ENCODE data around the gene CMYA5. TPM values are rescaled to one million over a fixed set of nuclear protein-coding genes. Genes with fewer than 3 reads are reported as not detected.

CMYA5 gene
- total and polyA plus RNA-seq, 2 donors (not counting 3 experiments of a cell fraction or from before 2014, with no cell fraction given), result 0.04 to 0.20 TPM

DNA sequence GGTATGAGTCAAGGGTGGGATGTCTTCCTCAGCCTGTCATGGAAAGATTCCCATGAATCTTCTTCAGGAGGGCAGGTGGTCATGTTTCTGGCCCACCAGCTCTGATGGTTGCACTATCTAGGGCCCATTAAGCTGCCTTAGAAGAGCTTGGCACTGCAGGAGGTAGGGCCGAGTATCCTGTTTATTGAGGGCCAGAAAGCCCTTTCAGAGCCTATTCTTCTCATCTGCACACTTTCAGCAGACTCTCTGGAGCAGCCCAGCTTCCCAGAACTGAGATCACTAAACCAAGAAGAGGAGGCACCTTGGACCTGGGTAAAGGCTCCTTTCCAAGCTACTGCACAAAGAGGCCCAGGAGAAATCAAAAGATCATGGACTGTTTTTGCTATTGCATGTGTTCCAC, 154.9 kb downstream of the CMYA5 start:
- POLR2A ChIA-PET, result no interaction called here
- FAIRE-seq, result no peak

More for the DNA sequence above, 154.9 kb downstream of the CMYA5 start:
- Histone ChIP-seq H3K4me1 (ENCODE audit: control insufficient read depth, extremely low read depth, insufficient read depth, low read length) (no peaks in the 10 kb centered on the region), H4K20me1 (replicated peaks; ENCODE audit: control insufficient read depth, extremely low read depth, insufficient read depth, low read length) (no peaks in the 10 kb centered on the region), H3K27ac (ENCODE audit: insufficient read depth, low read depth, low read length) (no peak overlapping the region), H2AFZ (ENCODE audit: low read depth, low read length) (no peak overlapping the region), H3K4me3 (replicated peaks in 1 of 3; ENCODE audit: insufficient read depth in 1 of 3, low read depth in 1 of 3, low read length in 3 of 3) (no peak overlapping the region), H3K27me3 (ENCODE audit: control insufficient read depth in 2 of 2, insufficient read depth in 2 of 2, low read length in 2 of 2) (no peaks in the 10 kb centered on the region), H3K9ac (replicated peaks; ENCODE audit: extremely low read depth, insufficient read depth, low read length) (no peak overlapping the region), H3K36me3 (ENCODE audit: control insufficient read depth in 2 of 2, extremely low read depth in 1 of 2, insufficient read depth in 2 of 2, low read length in 2 of 2) (no peaks in the 10 kb centered on the region), H3K79me2 (ENCODE audit: control insufficient read depth, insufficient read depth, low read length) (no peaks in the 10 kb centered on the region), H3K4me2 (ENCODE audit: insufficient read depth, low read length) (no peak overlapping the region), H3K9me1 (replicated peaks; ENCODE audit: control insufficient read depth, extremely low read depth, insufficient read depth, low read length) (no peaks in the 10 kb centered on the region), H3K9me3 (replicated peaks; ENCODE audit: control insufficient read depth, insufficient read depth, low read length) (no peaks in the 10 kb centered on the region)
- dilution Hi-C loops (cut with MboI; ENCODE audit: extremely low pct_ligation_motif_present, low sequenced_read_pairs) (no loop called here), intact Hi-C loops (cut with micrococcal nuclease) (no loop called here)
- CTCF ChIA-PET, result no interaction called here
- no peak for DNase-seq (ENCODE audit: low read depth, low spot score)
- TF ChIP-seq FOS (IDR thresholded peaks at IDR 0.05; ENCODE audit: borderline replicate concordance, insufficient read depth, low read length), result no peak
- no peak for TF ChIP-seq JUN (IDR thresholded peaks at IDR 0.05; ENCODE audit: borderline replicate concordance, insufficient read depth, insufficient read length, low read depth)
- TF ChIP-seq EZH2 (IDR thresholded peaks at IDR 0.05; ENCODE audit: borderline replicate concordance, low read depth, low read length, severe bottlenecking), result no peak
- no peak for TF ChIP-seq POLR2AphosphoS5 (IDR thresholded peaks at IDR 0.05; ENCODE audit: insufficient read depth, low read depth, low read length)
- TF ChIP-seq, protein P1, sequence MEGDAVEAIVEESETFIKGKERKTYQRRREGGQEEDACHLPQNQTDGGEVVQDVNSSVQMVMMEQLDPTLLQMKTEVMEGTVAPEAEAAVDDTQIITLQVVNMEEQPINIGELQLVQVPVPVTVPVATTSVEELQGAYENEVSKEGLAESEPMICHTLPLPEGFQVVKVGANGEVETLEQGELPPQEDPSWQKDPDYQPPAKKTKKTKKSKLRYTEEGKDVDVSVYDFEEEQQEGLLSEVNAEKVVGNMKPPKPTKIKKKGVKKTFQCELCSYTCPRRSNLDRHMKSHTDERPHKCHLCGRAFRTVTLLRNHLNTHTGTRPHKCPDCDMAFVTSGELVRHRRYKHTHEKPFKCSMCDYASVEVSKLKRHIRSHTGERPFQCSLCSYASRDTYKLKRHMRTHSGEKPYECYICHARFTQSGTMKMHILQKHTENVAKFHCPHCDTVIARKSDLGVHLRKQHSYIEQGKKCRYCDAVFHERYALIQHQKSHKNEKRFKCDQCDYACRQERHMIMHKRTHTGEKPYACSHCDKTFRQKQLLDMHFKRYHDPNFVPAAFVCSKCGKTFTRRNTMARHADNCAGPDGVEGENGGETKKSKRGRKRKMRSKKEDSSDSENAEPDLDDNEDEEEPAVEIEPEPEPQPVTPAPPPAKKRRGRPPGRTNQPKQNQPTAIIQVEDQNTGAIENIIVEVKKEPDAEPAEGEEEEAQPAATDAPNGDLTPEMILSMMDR (IDR thresholded peaks at IDR 0.05; ENCODE audit: extremely low read depth in 1 of 2, insufficient read depth in 1 of 2, low read depth in 1 of 2, low read length in 2 of 2), result no peak
- no peak for TF ChIP-seq POLR2A (IDR thresholded peaks at IDR 0.05; ENCODE audit: low read depth, low read length)
- BruUV-seq (replicated peaks), result no TSS peak

All from endothelial cell of umbilical vein (primary cell).